Choroid plexus epithelial cell (primary cell): Measurements from ENCODE around the gene DSG2.

Experiments
- DNase-seq: peaks from one replicate; pipeline ENCODE4 v3.0.0-alpha.2; 2010; ENCODE audit warnings: low read depth
- H3K4me3 ChIP-seq: 2 replicates; pipeline ENCODE4 v1.5.1; 2011; ENCODE audit warnings: low read depth, mild to moderate bottlenecking, control low read depth, low read length, moderate library complexity
- TF ChIP-seq, protein P1 (sequence below): conservative IDR thresholded peaks from 2 replicates; pipeline ENCODE4 v1.5.1; 2011; ENCODE audit warnings: low read depth, mild to moderate bottlenecking, control low read depth, inconsistent platforms, low read length, moderate library complexity

DSG2 gene

DNA sequence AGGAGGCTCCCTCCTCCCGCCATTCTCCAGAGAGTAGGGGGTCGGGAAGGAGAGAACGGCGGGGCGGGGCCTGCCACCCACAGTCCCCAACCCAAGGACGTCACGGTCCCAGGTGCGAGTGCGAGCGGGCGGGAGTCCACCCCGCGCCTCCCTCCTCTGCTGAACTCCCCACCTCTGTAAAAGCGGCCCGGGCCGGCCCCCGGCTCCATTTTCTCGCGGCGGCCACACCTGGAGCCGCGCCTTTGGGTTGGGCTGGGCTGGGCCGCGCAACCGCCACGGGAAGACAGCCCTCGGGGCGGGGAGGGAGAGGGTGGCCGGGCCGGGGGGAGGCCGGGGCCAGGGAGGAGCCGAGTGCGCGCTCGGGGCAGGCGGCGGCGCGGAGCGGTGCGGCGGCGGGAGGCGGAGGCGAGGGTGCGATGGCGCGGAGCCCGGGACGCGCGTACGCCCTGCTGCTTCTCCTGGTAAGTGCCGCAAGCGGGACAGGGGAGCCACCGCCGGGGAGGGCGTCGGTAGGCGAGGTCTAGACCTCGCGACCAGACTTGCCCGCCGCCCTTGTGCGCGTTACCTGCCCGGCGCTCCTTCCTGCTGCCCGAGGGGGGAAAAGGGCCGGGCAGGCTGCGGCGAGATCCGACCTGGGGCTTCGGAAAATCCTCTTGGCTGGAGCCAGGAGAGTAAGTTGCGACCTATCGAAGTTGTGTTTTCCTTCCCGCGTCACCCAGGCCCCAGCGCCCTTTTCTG, at the start of gene DSG2:
DSG2 (plus strand) TSS at position 342 of the 738 bp plus-strand sequence; CDS start at position 417, 75 bp downstream.
- H3K4me3 ChIP-seq: peak within 1 kb of the TSS; percentile 81
- peak; percentile 29 for DNase-seq

DNA sequence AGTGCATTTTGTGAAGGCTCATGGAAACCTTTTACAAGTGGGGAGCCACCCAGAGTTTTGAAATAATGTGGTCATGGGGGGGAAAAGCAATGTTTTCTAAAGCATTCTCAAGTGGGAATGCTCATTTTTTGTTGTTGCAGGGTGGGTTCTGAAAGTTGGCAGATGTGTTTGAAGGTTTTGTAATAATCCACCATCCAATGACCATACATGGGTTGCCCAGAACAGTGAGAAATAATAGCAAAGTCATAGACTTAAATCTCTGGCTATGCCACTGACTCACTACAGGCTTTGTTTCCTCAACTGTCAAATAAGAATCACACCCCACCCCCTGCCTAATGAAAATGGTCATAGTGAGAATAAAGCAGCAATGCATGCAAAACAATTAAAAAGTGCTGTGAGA, 47.6 kb upstream of the DSG2 start:
- TF ChIP-seq, protein P1, sequence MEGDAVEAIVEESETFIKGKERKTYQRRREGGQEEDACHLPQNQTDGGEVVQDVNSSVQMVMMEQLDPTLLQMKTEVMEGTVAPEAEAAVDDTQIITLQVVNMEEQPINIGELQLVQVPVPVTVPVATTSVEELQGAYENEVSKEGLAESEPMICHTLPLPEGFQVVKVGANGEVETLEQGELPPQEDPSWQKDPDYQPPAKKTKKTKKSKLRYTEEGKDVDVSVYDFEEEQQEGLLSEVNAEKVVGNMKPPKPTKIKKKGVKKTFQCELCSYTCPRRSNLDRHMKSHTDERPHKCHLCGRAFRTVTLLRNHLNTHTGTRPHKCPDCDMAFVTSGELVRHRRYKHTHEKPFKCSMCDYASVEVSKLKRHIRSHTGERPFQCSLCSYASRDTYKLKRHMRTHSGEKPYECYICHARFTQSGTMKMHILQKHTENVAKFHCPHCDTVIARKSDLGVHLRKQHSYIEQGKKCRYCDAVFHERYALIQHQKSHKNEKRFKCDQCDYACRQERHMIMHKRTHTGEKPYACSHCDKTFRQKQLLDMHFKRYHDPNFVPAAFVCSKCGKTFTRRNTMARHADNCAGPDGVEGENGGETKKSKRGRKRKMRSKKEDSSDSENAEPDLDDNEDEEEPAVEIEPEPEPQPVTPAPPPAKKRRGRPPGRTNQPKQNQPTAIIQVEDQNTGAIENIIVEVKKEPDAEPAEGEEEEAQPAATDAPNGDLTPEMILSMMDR: no peak
- DNase-seq: peak; percentile 7
- H3K4me3 ChIP-seq: no peak overlapping the region

More for the DNA sequence above, at the start of gene DSG2:
- TF ChIP-seq, protein P1: no peak

DNA sequence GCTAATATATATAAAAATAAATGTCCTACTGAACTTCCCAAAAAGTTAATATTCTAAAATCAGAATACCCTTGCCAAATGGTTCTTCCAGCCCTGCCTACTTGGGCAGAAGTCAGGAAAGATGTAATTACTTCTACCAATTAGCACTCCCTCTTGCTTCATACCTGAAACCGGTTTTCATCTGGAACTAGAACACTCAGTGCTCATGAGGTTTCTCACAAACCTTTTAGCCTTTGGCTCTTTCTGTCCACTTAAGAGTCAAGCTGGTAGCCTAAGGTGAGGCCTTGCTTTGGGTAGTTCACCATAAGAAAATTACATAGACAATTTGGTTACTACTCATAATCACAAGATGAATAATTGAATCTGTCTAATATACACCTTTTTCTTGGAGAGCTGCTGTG, 46.4 kb upstream of the DSG2 start:
- TF ChIP-seq, protein P1: no peak
- no peak for DNase-seq
- H3K4me3 ChIP-seq: no peak overlapping the region

DNA sequence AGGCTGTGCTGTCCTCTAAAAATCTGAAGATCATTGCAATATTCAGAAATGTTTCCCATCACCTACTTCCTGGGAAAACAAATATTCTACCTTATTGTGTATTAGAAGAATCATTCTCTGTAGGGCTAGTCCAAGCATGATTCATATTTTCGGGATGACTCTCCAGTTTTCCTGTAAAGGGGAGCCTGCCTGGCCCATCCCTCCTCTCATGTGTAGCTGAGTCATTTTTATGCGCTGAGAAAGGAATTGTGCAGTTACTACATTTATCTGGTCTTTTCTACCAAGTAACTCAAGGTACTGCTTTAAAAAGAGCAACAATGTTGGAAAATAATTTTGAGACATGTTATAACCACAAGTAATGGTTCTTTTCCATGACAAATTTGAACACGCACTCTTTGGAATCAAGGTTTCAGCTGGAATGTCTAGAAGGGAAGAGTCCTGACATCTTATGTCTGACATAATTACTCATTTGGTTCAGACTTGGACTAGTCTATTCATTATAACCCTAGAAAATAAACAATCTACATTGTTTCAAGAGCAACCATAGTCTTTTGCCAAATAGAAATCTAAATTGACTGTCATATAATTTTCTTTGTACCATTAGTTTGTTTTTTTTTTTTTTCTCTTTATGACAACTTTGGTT, 43.8 kb upstream of the DSG2 start:
- peak; percentile 79 for DNase-seq
- no peak overlapping the region for H3K4me3 ChIP-seq
- TF ChIP-seq, protein P1: no peak

GRCh38 chr18:31469629-31470028, 28.3 kb upstream of the DSG2 start:
- no peak overlapping the region for H3K4me3 ChIP-seq
- TF ChIP-seq, protein P1: no peak
- no peak for DNase-seq

- H3K4me3 ChIP-seq: no peak overlapping the region
- TF ChIP-seq, protein P1: no peak
- DNase-seq: no peak
Measured at GRCh38 chr18:31478688-31479087, 19.3 kb upstream of the DSG2 start.
